Measurements from ENCODE around the gene RERGL. TPM values are rescaled to one million over a fixed set of nuclear protein-coding genes. Genes with fewer than 3 reads are reported as not detected.
"Not testable (repeated sequence)": the region's sequence is repeated elsewhere in the genome, so short reads cannot be mapped to it uniquely, and the experiment has no call there.

Gene RERGL
- polyA plus RNA-seq, 3 donors, result not detected

- Histone ChIP-seq H4K20me1 (ENCODE audit: insufficient read depth, low read length) (no peaks in the 10 kb centered on the region), H2AFZ (ENCODE audit: insufficient read depth, low read depth, low read length, poor library complexity, severe bottlenecking) (no peak overlapping the region), H3K9ac (ENCODE audit: insufficient read depth, low read length, poor library complexity, severe bottlenecking) (no peak overlapping the region), H3K27me3 (ENCODE audit: control insufficient read depth in 2 of 2, insufficient read depth in 2 of 2, low read length in 2 of 2) (no peaks in the 10 kb centered on the region), H3K4me1 (ENCODE audit: control insufficient read depth in 1 of 2, insufficient read depth in 2 of 2, low read length in 2 of 2) (no peaks in the 10 kb centered on the region), H3K36me3 (replicated peaks in 1 of 2; ENCODE audit: control insufficient read depth in 1 of 2, insufficient read depth in 2 of 2, low read length in 2 of 2) (no peaks in the 10 kb centered on the region), H3K4me3 (replicated peaks in 1 of 3; ENCODE audit: low read depth in 2 of 3, low read length in 3 of 3) (no peak overlapping the region), H3K27ac (ENCODE audit: low read depth in 1 of 2, low read length in 2 of 2) (no peak overlapping the region), H3K9me3 (replicated peaks in 1 of 2; ENCODE audit: control insufficient read depth in 1 of 2, insufficient read depth in 1 of 2, low read length in 2 of 2) (peaks cover under 1 to 11% of the 10 kb centered on the region in 2 donors), H3K4me2 (replicated peaks; ENCODE audit: extremely low read depth, low read length, poor library complexity, severe bottlenecking) (no peak overlapping the region), H3K79me2 (ENCODE audit: insufficient read depth, low read length) (no peaks in the 10 kb centered on the region)
- Mint-ChIP-seq H3K27ac (no peak overlapping the region), H3K9me3 (peaks cover 5 to 18% (median 12%) of the 10 kb centered on the region in 7 donors), H3K36me3 (no peaks in the 10 kb centered on the region), H3K4me3 (no peak overlapping the region), H3K4me1 (no peaks in the 10 kb centered on the region), H3K27me3 (ENCODE audit: low read depth in 3 of 3) (no peaks in the 10 kb centered on the region)
- DNase-seq, result no peak
- intact Hi-C loops (cut with micrococcal nuclease), result no loop called here
- TF ChIP-seq, protein P1, sequence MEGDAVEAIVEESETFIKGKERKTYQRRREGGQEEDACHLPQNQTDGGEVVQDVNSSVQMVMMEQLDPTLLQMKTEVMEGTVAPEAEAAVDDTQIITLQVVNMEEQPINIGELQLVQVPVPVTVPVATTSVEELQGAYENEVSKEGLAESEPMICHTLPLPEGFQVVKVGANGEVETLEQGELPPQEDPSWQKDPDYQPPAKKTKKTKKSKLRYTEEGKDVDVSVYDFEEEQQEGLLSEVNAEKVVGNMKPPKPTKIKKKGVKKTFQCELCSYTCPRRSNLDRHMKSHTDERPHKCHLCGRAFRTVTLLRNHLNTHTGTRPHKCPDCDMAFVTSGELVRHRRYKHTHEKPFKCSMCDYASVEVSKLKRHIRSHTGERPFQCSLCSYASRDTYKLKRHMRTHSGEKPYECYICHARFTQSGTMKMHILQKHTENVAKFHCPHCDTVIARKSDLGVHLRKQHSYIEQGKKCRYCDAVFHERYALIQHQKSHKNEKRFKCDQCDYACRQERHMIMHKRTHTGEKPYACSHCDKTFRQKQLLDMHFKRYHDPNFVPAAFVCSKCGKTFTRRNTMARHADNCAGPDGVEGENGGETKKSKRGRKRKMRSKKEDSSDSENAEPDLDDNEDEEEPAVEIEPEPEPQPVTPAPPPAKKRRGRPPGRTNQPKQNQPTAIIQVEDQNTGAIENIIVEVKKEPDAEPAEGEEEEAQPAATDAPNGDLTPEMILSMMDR (IDR thresholded peaks at IDR 0.05), result no peak
- WGBS (ENCODE audit: insufficient coverage), result 88% methylated on average over 3 of the region's 4 CpGs
Observed at GRCh38 chr12:18066666-18067065, 23.3 kb downstream of the RERGL start.

DNA sequence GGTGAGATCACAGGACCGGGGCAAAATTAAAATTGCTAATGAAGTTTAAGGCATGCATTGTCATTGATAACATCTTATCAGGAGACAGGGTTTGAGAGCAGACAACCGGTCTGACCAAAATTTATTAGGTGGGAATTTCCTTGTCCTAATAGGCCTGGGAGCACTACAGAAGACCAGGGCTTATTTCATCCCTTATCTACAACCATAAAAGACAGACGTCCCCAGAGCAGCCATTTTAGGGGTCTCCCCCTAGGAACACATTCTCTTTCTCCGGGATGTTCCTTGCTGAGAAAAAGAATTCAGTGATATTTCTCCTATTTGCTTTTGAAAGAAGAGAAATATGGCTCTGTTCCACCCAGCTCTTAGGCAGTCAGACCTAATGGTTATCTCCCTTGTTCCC is 27.1 kb downstream of the RERGL start:
- peaks cover 3 to 23% (median 9%) of the 10 kb centered on the region in 7 donors for H3K9me3 Mint-ChIP-seq
- H3K4me3 ChIP-seq (replicated peaks in 1 of 3; ENCODE audit: low read depth in 2 of 3, low read length in 3 of 3); DNase-seq; H3K9me3 ChIP-seq (replicated peaks in 1 of 2; ENCODE audit: control insufficient read depth in 1 of 2, insufficient read depth in 1 of 2, low read length in 2 of 2); H3K4me3 Mint-ChIP-seq; H3K4me1 ChIP-seq (ENCODE audit: control insufficient read depth in 1 of 2, insufficient read depth in 2 of 2, low read length in 2 of 2); H3K4me2 ChIP-seq (replicated peaks; ENCODE audit: extremely low read depth, low read length, poor library complexity, severe bottlenecking); H3K27ac Mint-ChIP-seq; H4K20me1 ChIP-seq (ENCODE audit: insufficient read depth, low read length); H3K36me3 ChIP-seq (replicated peaks in 1 of 2; ENCODE audit: control insufficient read depth in 1 of 2, insufficient read depth in 2 of 2, low read length in 2 of 2); H3K9ac ChIP-seq (ENCODE audit: insufficient read depth, low read length, poor library complexity, severe bottlenecking); H3K79me2 ChIP-seq (ENCODE audit: insufficient read depth, low read length); H2AFZ ChIP-seq (ENCODE audit: insufficient read depth, low read depth, low read length, poor library complexity, severe bottlenecking); H3K27me3 Mint-ChIP-seq (ENCODE audit: low read depth in 3 of 3); H3K36me3 Mint-ChIP-seq; H3K27ac ChIP-seq (ENCODE audit: low read depth in 1 of 2, low read length in 2 of 2); H3K4me1 Mint-ChIP-seq; intact Hi-C loops (cut with micrococcal nuclease); H3K27me3 ChIP-seq (ENCODE audit: control insufficient read depth in 2 of 2, insufficient read depth in 2 of 2, low read length in 2 of 2): not testable (repeated sequence)
- WGBS (ENCODE audit: insufficient coverage), result no CpG with 5 or more reads among the region's 4 CpGs
